Activated CD4-positive, alpha-beta T cell treated with anti-CD3 and anti-CD28 coated beads, Interleukin-2, Interleukin-4, amounts not matched to agents 100 ng/mL and 50 ng/mL, durations not matched to agents 16 hours and 8 hours (primary cell): ENCODE measurements around the gene CD4.

Experiments
- DNase-seq: peaks from one replicate; pipeline ENCODE4 v3.0.0-alpha.2; 2020; ENCODE audit warnings: low spot score

Gene CD4

DNA sequence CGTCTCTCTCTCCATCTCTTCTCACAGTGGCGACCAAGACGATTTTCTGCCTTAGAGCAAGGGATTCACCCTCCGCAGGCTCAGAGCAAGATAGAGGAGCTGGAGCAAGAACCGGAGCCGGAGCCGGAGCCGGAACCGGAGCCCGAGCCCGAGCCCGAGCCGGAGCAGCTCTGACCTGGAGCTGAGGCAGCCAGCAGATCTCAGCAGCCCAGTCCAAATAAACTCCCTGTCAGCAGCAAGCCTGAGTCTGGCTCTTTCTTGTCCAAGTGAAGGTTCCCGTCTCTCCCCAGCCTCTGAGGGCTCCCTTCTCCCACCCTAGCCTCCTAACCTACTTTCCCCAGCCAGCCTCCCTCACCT is 11.1 kb upstream of the CD4 start:
- DNase-seq, result no peak

DNA sequence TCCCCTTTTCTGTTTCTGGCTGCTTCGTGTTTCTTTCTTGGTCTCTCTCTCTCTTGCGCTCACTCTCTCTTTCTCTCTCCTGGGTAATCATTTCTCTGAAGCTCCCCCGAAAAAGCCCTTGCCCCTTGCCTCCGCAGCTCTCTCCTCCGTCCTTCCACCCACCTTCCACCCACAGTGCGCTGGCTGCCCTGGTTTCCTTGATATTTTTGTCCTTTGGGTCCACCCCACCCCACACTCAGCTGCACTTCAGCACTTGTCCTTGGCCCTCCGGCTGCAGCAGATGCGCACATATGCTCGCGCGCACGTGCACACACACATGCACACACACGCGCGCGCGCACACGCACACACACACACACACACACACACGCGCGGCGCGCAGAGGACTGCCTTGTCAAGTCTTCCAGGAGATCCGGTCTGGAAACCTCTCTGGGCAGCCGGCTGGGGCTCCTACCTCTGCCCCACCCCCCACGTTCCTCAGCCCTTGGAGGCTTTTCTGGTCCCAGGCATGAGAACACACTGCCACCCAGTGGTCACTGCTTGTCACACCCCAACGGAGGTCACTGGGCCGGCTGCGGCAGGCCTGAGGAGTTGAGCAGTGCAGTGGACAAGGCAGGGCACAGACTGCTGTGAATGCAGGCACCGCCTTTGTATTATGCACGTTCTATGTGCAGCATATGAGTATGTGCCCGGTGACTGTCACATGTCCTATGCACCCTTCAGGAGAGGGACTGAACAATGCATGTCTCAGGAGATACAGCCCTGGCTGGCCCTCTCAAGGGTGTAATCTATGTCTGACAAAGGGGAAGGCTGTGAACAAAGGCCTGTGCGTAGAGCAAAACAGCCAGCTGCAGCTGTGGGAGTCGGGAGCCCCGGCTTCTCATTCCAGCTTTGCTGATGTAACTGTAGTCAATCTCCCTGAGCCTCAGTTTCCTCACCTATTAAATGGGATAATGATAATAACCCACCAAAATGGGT is 10.5 kb upstream of the CD4 start:
- peak; percentile 93 for DNase-seq

DNA sequence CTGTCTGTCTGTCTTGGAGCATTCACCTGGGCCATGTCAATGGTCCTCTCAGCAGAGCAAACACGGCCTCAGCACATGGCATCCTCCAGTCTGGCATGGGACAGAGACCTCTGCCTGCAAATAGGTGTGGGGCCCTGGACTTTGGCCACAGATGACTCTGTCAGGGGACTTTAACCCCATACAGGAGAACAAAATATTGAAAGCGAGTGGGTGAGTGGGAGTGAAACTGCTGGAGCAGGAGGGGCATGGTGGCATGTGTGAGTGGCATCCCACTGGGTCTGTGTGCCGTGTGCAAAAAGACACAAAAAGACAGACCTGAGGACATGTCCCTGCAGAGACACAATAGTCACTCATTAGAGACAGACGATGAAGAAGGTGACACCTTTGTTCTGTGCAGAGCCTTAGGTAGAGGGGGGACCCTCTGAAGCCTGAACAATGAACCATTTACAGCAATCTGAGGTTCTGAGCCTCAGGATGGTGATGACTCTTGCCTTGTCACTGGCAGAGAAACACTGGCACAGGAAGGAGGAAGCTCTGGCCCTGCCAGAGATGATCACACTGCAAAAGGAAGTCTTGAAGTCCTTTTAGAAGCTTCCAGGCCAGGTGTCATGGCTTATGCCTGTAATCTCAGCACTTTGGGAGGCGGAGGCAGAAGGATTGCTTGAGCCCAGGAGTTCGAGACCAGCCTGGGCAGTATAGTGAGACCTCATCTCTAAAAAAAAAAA is 9.5 kb upstream of the CD4 start:
- no peak for DNase-seq

DNA sequence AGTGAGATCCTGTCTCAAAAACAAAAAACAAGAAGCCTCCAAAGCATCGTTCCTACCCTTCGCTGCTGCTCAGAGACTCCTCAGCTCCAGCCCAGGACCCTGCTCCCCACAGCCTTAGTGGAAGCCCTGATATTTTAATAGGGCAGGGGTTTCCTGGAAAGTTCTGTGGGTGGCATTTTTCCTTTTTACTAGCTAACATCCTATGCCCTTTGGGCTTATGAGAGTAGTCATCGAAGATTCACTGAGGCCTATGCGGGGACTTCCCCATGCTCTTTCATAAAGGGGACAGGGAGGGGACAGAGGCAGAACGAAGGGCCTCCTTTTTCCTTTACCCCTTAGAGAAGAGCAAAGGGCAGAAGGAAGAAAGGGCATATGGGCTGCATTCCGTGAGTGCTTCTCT is 8.8 kb upstream of the CD4 start:
- peak; percentile 46 for DNase-seq

DNA sequence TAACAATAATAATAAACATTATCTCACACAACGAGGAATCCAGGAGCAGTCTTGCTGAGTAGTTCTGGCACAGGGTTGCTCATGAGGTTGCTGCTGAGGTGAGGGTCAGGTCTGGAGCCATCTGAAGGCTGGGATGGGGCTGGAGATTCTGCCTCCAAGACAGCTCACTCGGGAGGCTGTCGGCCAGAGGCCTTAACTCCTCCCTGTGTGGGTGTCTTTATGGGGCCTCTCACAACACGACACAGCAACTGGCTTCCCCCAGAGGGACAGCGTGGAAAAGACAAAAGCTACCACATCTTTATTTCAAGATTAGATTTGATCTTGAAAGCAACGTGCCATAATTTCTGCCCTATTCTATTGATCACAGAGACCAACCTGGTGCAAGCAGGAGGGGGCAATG is 7.2 kb upstream of the CD4 start:
- no peak for DNase-seq

GRCh38 chr12:6782850-6783566 is 6.3 kb upstream of the CD4 start:
- DNase-seq, result no peak

DNA sequence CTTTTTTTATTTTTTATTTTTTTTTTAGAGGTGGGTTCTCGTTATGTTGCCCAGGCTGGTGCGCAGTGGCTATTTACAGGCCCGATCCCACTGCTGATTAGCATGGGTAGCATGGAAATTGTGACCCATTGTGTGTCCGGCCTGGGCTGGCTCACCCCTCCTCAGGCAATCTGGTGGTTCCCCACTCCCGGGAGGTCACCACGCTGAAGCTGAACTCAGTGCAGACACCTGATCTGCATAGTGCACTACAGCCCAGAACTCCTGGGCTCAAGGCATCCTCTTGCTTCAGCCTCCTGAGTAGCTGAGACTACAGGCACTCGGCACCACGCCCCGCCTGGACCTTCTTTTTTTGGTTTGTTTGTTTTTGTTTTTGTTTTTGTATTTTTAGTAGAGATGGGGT is 5.5 kb upstream of the CD4 start:
- no peak for DNase-seq

GRCh38 chr12:6784296-6784695 is 5.0 kb upstream of the CD4 start:
- DNase-seq, result no peak

GRCh38 chr12:6784761-6785160 is 4.6 kb upstream of the CD4 start:
- DNase-seq, result no peak

GRCh38 chr12:6786416-6787094 is 2.8 kb upstream of the CD4 start:
- no peak for DNase-seq

DNA sequence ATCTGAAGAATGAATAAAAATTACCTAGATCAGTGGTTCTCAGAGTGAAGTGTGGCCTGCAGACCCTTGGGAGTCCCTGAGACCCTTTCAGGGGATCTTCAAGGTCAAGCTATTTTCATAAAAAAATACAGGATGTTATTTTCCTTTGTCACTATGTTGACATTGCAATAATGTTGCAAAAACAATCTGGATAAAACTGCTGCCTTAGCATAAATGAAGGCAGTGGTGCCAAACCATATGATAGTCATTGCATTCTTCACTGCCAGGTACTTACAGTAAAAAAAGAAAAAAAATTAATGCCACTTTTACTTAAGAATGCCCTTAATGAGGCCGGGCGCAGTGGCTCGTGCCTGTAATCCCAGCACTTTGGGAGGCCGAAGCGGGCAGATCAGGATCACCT is 2.0 kb upstream of the CD4 start:
- DNase-seq, result no peak

GRCh38 chr12:6790496-6791150 is 1.3 kb downstream of the CD4 start:
- DNase-seq, result peak; percentile 67

GRCh38 chr12:6791931-6792520 is 2.7 kb downstream of the CD4 start:
- DNase-seq, result no peak

DNA sequence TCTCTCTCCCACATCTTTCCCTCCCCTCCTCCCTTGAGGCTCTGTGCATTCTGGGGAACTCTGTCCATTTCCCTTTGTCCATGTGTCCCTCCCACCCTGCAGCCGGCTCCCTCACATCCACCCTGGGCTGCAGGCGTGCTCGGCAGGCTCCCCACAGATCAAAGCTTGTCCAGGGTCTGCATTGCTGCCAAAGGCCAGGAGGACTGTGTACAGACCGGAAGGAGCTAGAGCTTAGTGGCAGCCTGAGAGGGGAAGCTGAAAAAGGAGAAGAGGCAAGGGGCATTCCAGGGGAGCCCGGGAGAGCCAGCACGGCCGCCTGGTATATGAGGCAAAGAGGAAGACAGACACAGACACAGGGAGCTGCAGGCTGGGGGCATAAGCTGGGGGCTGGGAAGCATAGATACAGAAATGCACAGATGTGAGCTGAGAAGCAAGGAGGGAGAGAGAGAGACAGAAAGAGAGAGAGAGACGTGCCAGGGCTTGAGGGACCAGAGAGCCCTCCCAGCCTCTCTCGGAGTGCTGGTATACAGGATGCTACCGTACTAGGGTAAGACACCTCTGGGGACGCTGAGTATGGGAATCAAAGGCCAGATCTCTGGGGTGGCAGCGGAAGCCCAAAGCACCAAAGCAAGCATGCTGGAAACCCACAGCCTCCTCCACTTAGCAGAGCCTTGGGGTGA is 3.3 kb downstream of the CD4 start:
- DNase-seq, result peak; percentile 52

GRCh38 chr12:6795088-6795487 is 5.8 kb downstream of the CD4 start:
- no peak for DNase-seq

- no peak for DNase-seq
Observed at GRCh38 chr12:6796576-6796975, 7.2 kb downstream of the CD4 start.

- DNase-seq, result no peak
Observed at GRCh38 chr12:6799147-6799546, 9.8 kb downstream of the CD4 start.

DNA sequence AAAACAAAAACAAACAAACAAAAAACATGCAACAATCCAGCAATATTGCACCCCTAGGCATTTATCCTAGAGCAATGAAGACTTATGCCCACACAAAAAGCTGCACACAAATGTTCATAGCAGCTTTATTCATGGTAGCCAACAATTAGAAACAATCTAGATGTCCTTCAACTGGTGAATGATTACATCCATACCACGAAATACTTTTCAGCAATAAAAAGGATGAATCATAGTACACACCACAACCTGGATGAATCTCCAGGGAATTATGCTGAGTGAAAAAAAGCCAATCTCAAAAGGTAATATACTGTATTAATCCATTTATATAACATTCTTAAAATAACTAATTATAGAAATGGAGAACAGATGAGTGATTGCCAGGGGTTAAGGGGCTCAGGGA is 17.8 kb downstream of the CD4 start:
- no peak for DNase-seq

DNA sequence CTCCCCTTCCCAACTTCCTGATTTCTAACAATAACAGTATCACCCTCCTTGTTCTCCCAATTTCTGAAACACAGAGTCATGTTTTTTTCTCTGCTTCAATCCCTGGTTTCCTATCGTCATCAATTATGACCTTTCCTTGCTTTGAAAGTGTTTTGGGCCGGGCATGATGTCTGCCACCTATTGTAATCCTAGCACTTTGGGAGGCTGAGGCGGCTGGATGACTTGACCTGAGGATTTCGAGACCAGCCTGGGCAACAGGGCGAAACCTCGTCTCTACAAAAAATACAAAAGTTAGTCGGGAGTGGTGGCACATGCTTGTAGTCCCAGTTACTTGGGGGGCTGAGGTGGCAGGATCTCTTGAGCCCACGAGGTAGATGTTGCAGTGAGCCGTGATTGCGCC is 19.7 kb downstream of the CD4 start:
- DNase-seq, result no peak

DNA sequence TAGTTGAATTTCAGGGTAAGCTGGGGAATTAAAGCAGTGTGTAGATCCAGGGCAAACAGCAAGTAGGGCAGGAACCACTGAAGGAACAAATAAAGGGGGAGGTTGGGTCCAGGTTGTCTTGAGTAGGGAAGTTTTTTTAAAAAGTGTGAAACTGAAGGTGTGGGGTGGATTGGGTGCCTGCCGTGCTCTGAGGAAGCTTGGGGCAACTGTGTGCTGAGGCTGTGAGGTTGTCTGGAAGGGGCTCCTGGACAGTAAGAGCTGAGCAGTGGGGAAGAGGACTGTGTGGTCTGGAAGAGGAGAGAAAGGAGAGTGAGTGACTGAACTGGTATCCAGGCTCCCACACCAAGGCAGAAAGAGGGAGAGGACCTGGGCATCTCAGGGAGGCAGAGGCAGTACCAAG is 21.4 kb downstream of the CD4 start:
- DNase-seq, result no peak

- DNase-seq, result no peak
Observed at GRCh38 chr12:6813363-6813762, 24.0 kb downstream of the CD4 start.
